ENCODE results near the gene KCNC4. TPM values are rescaled to one million over a fixed set of nuclear protein-coding genes. Genes with fewer than 3 reads are reported as not detected.

Gene KCNC4
- total RNA-seq, 4 donors from 2014 or later = 4.2 to 10.9 (median 6.5) TPM

- no peak for DNase-seq
- intact Hi-C loops (cut with DNase I) = no loop called here
- Histone ChIP-seq H3K9me3 (no peaks in the 10 kb centered on the region), H3K27me3 (no peaks in the 10 kb centered on the region), H3K4me1 (peaks cover 0 to 17% (median 3%) of the 10 kb centered on the region in 3 donors), H3K36me3 (no peaks in the 10 kb centered on the region), H3K27ac (no peak overlapping the region), H3K4me3 (no peak overlapping the region)
- WGBS, 2 donors = 21% methylated on average over 2 of the region's 2 CpGs
- no peak for TF ChIP-seq CTCF (IDR thresholded peaks at IDR 0.05)
- no peak for TF ChIP-seq POLR2A (IDR thresholded peaks at IDR 0.05)
Measured at GRCh38 chr1:110259770-110260169, 49.7 kb downstream of the KCNC4 start.

Small RNA genes within 50 kb of the gene (small RNA-seq; reads per million reads assigned to genes)
- 0 reads per million in 4 donors for gene AL137790.1

Other genes starting within 250 kb of the KCNC4 start
- gene AHCYL1, start 225.5 kb upstream of the KCNC4 start, total RNA-seq = 10 to 100 TPM; 49.7 to 60.3 (median 53.0) TPM
- 10 to 100 TPM; 25.9 to 44.4 (median 34.8) TPM for gene STRIP1, start 175.7 kb upstream of the KCNC4 start, total RNA-seq
- gene ALX3, start 139.6 kb upstream of the KCNC4 start, total RNA-seq = under 1 TPM in 1 of 4 donors, not detected in 3; 0.57 TPM
- gene UBL4B, start 97.9 kb upstream of the KCNC4 start, total RNA-seq = under 1 TPM in 1 of 4 donors, not detected in 3; 0.59 TPM
- under 1 TPM; 0.11 to 0.29 (median 0.23) TPM for gene SLC6A17, start 59.8 kb upstream of the KCNC4 start, total RNA-seq
- gene RBM15, start 129.1 kb downstream of the KCNC4 start, total RNA-seq = 10 to 100 TPM; 10.5 to 39.5 (median 23.0) TPM
- 1 to 10 TPM in 2 of 4 donors, under 1 TPM in 1, not detected in 1; 0.88 to 4.5 (median 4.2) TPM for gene SLC16A4, start 180.7 kb downstream of the KCNC4 start, total RNA-seq
- gene LAMTOR5, start 197.4 kb downstream of the KCNC4 start, total RNA-seq = 100 to 1,000 TPM in 2 of 4 donors, 10 to 100 TPM in 2; 31.6 to 113 (median 99.1) TPM
- 1 to 10 TPM in 1 of 4 donors, under 1 TPM in 1, not detected in 2; 0.35 to 2.3 TPM for gene PROK1, start 240.8 kb downstream of the KCNC4 start, total RNA-seq